GM19025 (cell line): Measurements from ENCODE around the gene PPM1J.
A peak's percentile ranks its signal among the peaks of the same experiment; 100 is the strongest.

Experiments
- ATAC-seq: cut with Tn5 transposase; IDR thresholded peaks from one replicate; pipeline ENCODE4 v1.9.1; 2021; ENCODE audit warnings: mild to moderate bottlenecking, low read depth, moderate library complexity; ENCODE audit not compliant: unreplicated experiment

Gene PPM1J

GRCh38 chr1:112707221-112708001, 7.7 kb downstream of the PPM1J start:
- ATAC-seq: peak; percentile 67

GRCh38 chr1:112706505-112707220, 8.5 kb downstream of the PPM1J start, which contains the start of gene RHOC:
RHOC (minus strand) TSS chr1:112707127; CDS start chr1:112703799, 3,328 bp downstream.
- ATAC-seq: peak; percentile 74

GRCh38 chr1:112704934-112705627, 10.1 kb downstream of the PPM1J start:
- peak; percentile 42 for ATAC-seq

- ATAC-seq: no peak
These were observed 10.7 kb downstream of the PPM1J start for GRCh38 chr1:112704391-112704933.

GRCh38 chr1:112703706-112704105, 11.4 kb downstream of the PPM1J start:
- no peak for ATAC-seq

- ATAC-seq: no peak
These were observed 12.5 kb downstream of the PPM1J start for GRCh38 chr1:112702420-112703261.

GRCh38 chr1:112702067-112702395, 13.1 kb downstream of the PPM1J start:
- no peak for ATAC-seq

- no peak for ATAC-seq
These were observed 13.7 kb downstream of the PPM1J start for GRCh38 chr1:112701227-112702066.

- ATAC-seq: no peak
These were observed 14.6 kb downstream of the PPM1J start for GRCh38 chr1:112700290-112701226.

- ATAC-seq: no peak
These were observed 15.5 kb downstream of the PPM1J start for GRCh38 chr1:112699425-112700144.

GRCh38 chr1:112698366-112699310, 16.5 kb downstream of the PPM1J start:
- ATAC-seq: no peak

- ATAC-seq: no peak
These were observed 17.3 kb downstream of the PPM1J start for GRCh38 chr1:112697781-112698201.

- no peak for ATAC-seq
These were observed 18.4 kb downstream of the PPM1J start for GRCh38 chr1:112696578-112697314.

GRCh38 chr1:112695276-112695675, 19.9 kb downstream of the PPM1J start:
- ATAC-seq: no peak

GRCh38 chr1:112694363-112694929, 20.7 kb downstream of the PPM1J start:
- ATAC-seq: no peak
